AG10803 (cell line): ENCODE data around the gene ARV1.
"Not testable (repeated sequence)": the region's sequence is repeated elsewhere in the genome, so short reads cannot be mapped to it uniquely, and the experiment has no call there.

Experiments
- DNase-seq: peaks from one replicate; pipeline ENCODE4 v3.0.0; 2010; ENCODE audit warnings: low read depth
- H3K4me3 ChIP-seq: 2 replicates; pipeline ENCODE4 v1.5.1; 2011; ENCODE audit warnings: mild to moderate bottlenecking, low read length, control low read depth
- CTCF ChIP-seq: conservative IDR thresholded peaks from 2 replicates; pipeline ENCODE4 v1.5.1; 2011; ENCODE audit warnings: mild to moderate bottlenecking, low read length, control low read depth, inconsistent platforms

Gene ARV1

GRCh38 chr1:230994860-230995259 lies 16.0 kb downstream of the ARV1 start:
- H3K4me3 ChIP-seq = no peak overlapping the region
- no peak for DNase-seq
- no peak for TF ChIP-seq CTCF

- no peak for TF ChIP-seq CTCF
- H3K4me3 ChIP-seq = no peak overlapping the region
- DNase-seq = no peak
These were observed 21.3 kb downstream of the ARV1 start for GRCh38 chr1:231000201-231000600.

- DNase-seq = no peak
- no peak overlapping the region for H3K4me3 ChIP-seq
- no peak for TF ChIP-seq CTCF
These were observed 21.7 kb downstream of the ARV1 start for GRCh38 chr1:231000639-231001038.

GRCh38 chr1:231001892-231002291 lies 23.0 kb downstream of the ARV1 start:
- no peak overlapping the region for H3K4me3 ChIP-seq
- no peak for TF ChIP-seq CTCF

GRCh38 chr1:231007535-231007934 lies 28.6 kb downstream of the ARV1 start:
- DNase-seq, H3K4me3 ChIP-seq: not testable (repeated sequence)

More at GRCh38 chr1:231001892-231002291, 23.0 kb downstream of the ARV1 start:
- no peak for DNase-seq

- TF ChIP-seq CTCF = no peak
- no peak overlapping the region for H3K4me3 ChIP-seq
- no peak for DNase-seq
These were observed 32.5 kb downstream of the ARV1 start for GRCh38 chr1:231011360-231011759.

- TF ChIP-seq CTCF = no peak
- H3K4me3 ChIP-seq = no peak overlapping the region
- DNase-seq = no peak
These were observed 33.1 kb downstream of the ARV1 start for GRCh38 chr1:231011963-231012362.

- no peak overlapping the region for H3K4me3 ChIP-seq
- DNase-seq = no peak
- no peak for TF ChIP-seq CTCF
These were observed 34.6 kb downstream of the ARV1 start for GRCh38 chr1:231013391-231014015.
